ENCODE results near the gene ARHGAP10.
"Not testable (repeated sequence)": the region's sequence is repeated elsewhere in the genome, so short reads cannot be mapped to it uniquely, and the experiment has no call there.

The ARHGAP10 gene

DNA sequence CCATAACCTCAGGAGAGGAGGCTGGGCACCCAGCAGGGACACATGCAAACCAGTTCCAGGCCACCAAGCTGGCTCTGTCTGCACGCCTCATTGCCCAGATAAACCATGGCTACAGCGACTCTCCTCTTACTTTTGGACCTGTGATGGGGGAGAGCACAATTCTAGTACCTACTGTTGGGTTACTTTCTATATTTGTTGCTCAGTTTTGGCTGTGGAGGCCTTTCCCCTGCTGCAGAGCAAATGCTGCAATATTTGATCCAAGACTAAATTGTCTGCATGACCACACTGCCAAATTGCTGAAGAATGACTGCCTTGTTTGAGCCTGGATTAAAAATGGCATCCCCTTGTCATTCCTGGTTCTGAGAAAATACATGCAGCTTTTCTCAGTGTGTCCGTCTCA, 253.5 kb downstream of the ARHGAP10 start:
- DNase-seq (ENCODE audit: low read depth), result no peak

DNA sequence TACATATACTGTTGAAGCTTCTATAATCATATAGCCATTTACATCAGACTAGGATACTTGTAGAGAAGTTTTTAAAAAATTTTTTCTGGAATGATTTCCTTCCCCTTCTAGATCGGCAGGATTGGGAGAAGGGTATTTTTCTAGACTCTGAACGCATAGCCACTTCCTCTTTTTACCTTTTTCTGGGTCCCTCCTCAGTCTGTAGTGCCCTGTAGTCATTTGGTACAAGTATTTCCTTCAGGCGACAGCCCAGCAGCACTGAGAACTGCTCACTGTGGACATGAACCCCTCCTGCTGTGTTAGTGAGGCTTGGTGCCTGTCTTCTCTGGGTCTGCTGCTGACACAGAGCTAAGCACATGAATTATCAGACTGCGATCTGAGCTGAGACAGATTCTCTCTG, 255.4 kb downstream of the ARHGAP10 start:
- no peak for DNase-seq (ENCODE audit: low read depth)

DNA sequence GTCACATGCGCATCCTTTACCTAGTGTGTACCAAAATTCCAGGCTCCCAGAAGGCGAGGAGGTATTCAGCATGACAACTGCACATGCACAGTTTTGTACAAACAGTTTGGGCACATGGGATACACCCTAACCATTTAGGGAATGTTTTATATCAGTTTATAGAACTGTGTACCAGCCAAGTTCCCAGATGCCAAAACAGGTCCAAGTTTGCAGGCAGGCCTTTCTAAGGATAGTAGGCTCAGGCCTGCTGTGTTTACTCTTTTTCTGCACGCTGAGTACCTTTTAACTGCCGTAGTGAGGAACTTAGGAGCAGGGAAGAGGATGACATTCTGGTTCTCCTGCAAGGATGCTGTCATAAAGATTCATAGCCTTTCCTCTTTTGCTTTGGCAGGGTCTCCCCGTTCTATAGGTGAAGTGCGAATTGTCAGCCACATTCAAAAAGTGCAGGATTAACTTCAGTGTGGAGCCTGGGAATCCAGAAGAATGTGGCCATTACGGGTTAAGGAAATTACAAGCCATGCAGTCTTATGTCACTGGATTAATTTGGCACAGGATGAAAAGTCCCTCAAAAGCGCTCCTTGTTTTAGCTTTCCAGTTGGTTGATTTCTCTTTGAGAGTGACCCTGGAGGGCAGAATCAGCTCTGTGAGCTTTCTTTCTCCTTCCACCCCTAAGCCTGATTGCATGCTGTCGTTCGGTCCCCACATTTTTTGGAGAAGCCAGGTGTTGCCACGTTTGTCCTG, 259.8 kb downstream of the ARHGAP10 start:
- DNase-seq (ENCODE audit: low read depth), result no peak

DNA sequence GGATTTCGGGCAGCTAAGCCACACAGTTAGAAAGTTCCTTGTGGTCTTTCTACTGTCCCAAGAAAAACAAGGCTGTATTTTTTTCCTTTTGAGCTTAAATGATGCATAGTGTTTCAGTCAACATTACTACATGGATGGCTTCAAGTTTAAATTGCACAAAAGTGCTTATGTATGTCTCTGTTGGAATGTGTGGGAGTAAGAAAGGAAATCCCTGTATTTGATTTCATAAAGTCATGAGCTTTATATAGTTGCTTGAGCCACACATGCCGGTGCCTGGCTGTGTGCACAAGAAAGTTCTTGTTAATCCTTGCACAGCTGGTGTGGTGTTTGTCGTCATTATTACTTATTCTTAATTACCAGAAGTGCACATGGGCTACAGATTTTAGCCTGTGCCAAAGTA, 262.2 kb downstream of the ARHGAP10 start:
- DNase-seq (ENCODE audit: low read depth), result no peak

DNA sequence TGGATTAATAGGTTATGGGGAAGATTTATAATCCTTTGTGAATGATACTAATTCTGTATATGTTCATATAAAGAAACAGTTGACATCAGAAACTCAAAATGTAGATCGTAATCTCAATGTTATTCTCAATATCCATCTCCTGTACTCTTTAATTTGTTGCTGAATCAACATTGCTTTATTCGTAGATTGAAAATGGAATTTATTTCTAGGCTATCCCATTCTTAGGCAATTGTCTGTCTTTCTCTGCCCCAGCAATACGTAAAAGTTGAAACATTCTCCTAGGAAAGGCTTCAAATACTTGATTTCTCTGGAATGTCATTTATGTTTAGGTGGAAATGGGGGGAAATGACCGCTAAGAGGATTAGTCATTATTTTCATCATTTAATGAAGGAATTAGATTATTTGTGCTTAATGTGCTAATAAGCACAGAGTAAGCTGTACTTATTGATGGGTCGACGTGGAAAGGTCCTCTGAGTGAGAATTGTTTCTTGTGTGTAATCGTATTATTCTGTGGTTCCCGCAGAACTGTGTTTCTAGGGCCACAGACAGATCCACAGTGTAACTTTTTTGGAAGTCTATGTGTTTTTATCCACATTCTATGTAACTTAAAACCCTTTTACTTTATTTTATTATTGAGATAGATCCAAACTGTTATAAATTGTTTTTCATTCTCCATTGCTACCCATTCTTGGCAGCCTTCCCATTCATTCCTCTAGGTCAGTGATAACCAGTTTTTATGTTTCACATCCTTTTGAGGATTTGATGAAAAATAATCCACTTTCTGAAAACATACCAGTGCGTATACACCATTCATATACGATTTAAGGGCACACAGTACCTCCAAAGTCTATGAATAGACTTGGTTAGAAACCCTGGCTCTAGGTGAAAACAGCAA, 262.9 kb downstream of the ARHGAP10 start:
- DNase-seq (ENCODE audit: low read depth), result no peak

DNA sequence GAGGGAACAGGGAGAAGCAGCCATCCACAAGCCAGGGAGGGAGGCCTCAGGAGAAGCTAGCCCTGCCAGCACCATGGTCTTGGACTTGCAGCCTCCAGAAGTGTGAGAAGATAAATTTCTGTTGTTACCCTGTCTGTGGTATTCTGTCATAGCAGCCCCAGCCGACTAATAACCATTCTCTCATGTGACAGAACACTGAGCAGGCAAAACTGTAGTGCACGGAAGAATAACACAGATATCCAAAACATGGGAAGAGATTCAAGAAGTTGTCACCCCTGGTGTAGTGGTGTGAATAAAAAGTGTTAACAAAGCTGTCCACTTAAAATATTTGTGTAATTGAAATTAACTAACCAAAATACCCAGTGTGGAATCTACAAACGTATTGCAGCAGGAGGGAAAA, 265.0 kb downstream of the ARHGAP10 start:
- DNase-seq (ENCODE audit: low read depth), result no peak

DNA sequence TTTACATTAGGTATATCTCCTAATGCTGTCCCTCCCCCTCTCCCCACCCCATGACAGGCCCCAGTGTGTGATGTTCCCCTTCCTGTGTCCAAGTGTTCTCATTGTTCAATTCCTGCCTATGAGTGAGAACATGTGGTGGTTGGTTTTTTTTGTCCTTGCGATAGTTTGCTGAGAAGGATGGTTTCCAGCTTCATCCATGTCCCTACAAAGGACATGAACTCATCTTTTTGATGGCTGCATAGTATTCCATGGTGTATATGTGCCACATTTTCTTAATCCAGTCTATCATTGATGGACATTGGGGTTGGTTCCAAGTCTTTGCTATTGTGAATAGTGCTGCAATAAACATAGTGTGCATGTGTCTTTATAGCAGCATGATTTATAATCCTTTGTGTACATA, 268.1 kb downstream of the ARHGAP10 start:
- not testable (repeated sequence) for DNase-seq (ENCODE audit: low read depth)

DNA sequence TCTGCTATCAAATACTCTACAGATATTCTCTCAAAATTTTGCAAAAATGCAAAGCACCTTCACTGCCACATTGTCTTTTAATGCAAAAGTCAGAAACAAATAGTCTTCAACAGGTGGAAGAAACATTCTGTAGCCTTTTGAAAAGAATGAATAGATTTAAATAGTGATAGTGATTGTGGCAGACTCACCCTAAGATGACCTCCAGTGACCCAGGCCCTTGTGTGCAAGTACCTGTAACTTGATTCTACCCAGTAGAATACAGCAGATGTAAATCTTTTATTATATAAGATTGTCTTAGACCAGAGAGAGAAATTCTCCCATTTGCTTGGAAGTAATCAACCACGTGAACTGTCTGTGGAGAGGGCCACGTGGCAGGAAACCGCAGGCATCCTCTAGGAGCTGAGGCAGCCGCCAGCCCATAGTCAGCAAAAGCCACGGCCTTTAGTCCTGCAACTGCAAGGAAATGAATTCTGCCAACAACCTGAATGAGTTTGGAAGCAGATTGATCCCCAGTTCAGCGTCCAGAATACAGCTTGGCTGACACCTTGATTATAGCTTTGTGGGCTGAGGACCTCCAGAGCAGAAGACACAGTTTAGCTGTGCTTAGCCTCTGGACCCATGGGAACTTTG, 272.5 kb downstream of the ARHGAP10 start:
- DNase-seq (ENCODE audit: low read depth), result no peak

DNA sequence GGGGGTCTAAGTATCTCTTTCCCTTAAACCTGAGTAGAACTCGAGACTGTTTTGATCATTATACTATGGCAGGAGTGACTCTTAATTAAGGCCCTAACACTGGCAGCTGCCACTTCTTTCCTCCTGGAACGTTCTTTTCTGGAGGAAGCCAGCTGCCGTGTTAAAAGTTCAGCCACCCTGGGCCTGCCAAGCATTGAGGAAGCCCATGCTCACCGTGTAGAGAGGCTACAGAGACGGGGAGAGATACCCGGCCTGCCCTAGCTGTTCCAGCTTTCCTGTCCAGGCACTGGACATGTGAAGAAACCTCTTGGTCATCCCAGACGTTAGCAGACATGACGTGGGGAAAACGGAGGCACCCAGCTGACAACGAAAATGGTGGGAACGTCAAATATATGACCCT, 274.1 kb downstream of the ARHGAP10 start:
- DNase-seq (ENCODE audit: low read depth), result no peak

DNA sequence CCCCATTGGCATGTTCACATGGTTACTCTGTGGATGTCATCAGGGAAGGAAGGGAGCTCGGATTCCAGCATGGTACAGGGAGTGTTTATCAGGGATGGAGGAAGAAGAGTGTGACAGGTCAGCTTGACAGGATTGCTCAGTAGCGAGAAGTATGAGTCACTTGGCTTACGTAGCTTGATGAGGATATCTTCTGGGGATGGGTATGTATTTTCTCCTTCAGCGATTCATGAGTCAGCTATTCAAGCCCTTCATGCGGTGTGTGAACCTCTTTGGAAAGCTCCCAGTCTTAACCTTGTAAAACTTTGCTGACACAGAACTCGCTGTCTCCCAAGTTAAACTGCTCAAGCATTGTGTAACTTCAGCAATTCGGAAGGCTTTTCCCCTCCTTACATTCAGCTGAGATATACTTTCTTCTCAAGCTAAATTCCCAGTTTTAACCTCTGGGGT, 275.4 kb downstream of the ARHGAP10 start:
- DNase-seq (ENCODE audit: low read depth), result no peak

DNA sequence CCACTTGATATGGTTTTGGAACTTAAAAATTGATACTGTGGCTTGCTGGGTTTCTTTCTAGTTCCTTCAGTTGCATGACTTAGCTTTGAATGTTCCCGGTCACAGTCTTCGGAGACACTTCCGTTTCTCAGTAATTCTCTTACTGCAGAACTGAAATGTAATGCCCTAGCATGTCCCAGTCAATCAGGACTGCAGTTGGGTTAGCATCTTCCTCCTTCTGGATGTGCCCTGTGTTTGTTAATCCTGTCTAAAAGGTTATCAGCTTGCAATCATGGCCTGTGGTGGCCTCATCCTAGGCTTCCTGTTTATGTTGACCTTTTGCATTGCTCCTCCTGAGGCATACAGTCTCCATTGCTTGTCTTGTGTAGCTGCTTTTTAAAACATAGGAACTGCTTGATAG, 275.9 kb downstream of the ARHGAP10 start:
- no peak for DNase-seq (ENCODE audit: low read depth)

DNA sequence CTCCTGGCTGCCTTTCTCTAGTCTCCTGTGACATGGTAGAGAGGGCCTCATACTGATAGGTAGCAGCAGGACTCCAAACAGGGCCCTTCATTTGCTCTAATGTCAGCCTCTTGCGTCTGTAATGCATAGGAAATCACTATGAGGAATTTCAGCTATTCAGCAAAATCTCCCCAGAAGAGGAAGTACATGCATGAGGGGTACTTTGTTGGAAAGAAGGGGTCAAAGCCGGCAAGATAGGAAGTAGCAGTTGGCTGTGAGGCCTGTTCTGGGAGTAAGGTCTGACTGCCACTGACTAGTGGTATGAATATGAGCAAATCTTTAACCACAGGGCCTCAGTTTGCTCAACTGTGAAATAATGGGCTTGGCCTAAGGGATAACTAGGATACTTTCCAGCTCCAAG, 283.2 kb downstream of the ARHGAP10 start:
- DNase-seq (ENCODE audit: low read depth), result no peak

DNA sequence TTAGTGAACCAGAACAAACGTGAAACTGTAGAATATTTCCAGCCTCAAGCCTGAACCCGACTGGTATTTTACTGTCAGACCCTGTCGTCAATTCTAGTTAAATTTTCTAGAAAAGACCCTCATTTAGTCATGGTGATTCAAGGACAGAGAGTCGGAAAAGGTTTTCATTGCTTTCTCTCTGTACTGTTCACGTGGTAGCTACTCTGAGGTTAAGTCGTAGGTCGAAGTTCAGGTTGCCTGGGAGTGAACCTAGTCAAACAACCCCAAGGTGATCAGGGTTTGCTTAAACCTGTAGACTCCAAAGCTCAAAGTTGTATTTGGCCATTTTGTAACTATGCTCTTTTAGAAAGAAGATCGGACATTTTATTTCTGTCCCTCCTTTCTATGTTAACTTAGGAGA, 283.6 kb downstream of the ARHGAP10 start:
- DNase-seq (ENCODE audit: low read depth), result no peak

DNA sequence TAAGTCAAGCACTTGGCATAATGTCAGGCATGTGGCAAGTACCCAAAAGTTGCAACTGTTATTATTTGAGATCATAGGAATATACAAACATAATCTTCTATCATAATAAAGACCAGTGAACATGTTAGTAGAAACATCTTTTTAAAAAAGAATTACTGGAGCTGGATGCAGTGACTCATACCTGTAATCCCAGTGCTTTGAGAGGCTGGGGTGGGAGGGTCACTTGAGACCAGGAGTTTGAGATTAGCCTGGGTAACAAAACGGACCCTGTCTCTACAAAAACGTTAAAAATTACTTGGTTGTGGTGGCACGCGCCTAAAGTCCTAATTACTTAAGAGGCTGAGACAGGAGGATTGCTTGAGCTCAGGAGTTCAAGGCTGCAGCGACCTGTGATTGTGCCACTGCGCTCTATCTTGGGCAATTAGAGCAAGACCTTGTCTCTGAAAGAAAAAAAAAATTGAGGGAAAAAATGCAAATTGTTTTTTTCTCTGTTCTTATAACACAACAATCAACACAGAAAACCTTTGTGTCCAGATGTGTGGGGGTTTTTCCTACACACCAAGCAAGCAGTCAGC, 284.3 kb downstream of the ARHGAP10 start:
- no peak for DNase-seq (ENCODE audit: low read depth)

DNA sequence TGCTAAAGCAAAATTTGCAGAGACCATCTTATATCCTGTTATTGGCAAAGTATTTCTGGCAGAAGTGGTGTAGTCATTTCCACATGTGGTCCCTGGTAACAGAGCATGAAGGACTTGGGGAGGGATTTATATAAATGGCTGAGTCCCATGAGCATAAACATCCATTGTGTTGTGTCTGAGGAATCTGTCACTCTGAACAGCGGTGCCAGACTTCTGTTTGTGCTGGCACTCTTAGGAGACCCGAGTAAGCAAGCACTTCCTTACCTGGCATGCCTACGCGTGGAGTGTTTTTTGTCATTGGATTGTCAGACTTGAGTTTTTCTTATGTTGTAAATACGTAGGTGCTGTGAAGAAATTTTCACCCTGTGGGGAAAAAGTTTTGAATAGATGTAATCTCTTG, 285.9 kb downstream of the ARHGAP10 start:
- no peak for DNase-seq (ENCODE audit: low read depth)

DNA sequence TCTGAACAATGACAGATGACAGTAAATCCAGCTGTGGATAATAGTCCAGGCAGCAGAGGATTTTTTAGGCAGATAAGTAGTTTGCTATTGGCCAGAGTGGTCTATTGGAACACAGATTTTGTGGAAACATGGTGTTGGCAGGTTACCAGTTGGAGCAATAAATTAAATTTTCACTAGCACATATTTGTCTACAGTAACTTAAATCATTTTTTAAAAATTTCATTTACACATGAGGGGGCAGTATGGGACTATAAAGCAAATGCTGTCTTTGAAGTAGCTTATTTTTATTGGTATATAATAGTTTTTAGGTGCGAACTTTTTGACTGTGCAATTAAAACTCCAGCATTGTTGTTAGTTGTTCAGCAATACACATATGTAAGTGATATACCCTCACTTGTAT, 289.8 kb downstream of the ARHGAP10 start:
- no peak for DNase-seq (ENCODE audit: low read depth)

DNA sequence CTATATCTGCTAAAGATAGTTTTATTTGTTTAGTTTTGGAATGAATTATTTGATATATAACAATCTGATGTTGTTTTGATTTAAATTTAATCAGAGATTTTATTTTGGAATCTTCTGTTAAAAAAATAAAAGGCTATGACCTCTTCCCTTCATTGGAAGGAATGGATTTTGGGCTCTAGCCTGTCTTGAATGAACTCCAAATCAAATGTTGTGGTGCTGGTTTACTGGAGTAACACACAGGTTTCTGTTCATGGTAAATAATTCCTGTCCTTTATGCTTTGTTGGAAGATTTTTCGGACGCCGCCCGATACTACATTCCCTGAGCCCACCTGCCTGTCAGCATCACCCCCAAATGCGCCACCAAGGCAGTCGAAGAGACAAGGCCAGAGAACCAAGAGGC, 291.1 kb downstream of the ARHGAP10 start:
- DNase-seq (ENCODE audit: low read depth), result no peak

DNA sequence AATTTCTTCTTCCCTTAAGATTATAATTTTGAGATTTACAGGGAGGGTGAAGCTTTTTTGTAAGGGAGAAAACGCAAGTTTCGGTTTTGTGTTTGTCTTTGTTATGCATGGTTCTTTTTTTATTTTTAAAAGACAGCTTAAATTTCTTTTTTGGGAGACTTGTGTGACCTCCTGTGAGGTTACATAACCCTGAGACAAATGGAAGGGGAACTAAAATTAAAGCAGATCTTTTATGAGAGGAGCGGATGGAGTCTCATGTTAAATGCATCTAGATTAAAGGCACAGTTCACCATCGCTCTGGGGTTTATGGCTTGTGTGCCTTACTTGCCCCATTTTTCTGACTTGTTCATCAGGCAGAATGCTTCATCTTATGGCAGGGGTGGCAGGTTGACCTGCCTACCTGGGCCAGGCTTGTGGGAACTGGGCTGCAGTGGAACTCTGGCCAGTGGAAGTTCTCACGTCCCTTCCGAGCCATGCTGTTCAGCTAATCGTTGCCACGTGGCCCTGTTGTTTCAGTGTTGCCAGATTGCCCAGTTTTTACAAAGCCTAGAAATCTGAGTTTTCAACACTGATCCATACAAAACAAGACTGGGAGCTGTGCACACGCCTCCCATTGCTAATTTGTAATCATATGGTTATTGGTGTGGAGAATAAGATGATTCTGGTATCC, 291.8 kb downstream of the ARHGAP10 start:
- no peak for DNase-seq (ENCODE audit: low read depth)

DNA sequence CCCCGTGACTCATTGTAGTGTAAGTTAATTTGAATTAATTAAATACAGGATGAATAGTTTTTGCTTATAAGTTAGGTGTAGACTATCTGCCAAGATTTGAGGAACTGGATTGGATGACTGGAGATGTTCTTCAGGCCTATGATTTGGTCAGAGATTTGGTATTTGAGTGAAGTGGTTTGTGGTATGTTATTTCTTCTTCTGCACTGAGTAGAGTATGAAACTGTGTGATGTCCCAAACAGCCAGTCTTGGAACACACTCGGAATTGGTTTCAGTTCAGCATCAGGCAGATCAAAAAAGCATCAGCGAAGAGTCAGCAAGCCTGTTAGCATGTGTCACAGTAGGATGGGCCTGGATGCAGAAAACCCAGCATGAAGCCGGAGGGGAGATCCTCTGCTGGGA, 294.1 kb downstream of the ARHGAP10 start:
- DNase-seq (ENCODE audit: low read depth), result no peak

DNA sequence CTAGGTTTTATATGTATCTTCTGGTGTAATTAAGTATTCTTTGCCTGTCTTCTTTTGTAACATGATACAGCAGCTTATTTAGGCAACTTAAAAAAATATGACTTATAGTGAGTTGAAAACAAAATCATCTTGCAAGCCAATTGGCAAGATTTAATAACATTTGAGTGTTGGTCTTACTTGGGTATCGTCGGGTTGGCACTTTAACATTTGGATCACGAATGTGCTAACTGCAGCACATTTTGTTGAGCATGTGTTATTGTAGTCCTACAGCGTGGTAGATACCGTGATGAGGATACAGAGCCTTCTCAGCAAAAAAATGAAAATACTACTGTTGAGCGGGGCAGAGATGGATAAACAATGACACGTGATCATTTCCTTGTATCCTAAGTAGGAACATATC, 295.3 kb downstream of the ARHGAP10 start:
- no peak for DNase-seq (ENCODE audit: low read depth)

DNA sequence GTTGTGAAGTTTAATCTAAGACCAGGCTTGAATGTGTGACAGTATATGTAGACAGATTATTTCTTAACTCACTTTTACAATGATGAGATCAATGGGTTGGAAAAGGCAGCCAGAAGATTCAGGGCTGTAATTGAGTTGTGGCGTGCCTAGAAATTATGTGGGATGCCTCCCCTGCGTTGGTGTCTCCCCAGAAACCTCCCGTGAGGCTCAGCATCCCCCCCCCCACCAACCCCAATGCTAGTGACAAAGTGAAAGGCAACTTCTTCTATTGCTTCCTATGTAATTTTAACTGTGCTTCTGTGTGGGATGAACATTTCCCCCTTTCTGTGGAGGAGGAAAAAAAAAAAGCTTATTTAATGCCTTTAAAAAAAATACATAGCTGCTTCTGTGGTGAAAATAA, 297.9 kb downstream of the ARHGAP10 start:
- DNase-seq (ENCODE audit: low read depth), result no peak
